Thoracic aorta (tissue), 2 donors: ENCODE data around the gene LRIG2. TPM values are rescaled to one million over a fixed set of nuclear protein-coding genes. Genes with fewer than 3 reads are reported as not detected.

Source experiments
- ATAC-seq: fragments of 150-250 bp; one replicate; pipeline ENCODE4 v1.8.0; 2017; ENCODE audit warnings: low read depth; ENCODE audit not compliant: insufficient number of reproducible peaks, low FRiP score
- DNase-seq: peaks from one replicate; pipeline ENCODE4 v3.0.0-alpha.2; 2020; ENCODE audit warnings: low spot score
- H3K27ac ChIP-seq, 2 donors: fragments of 200-600 bp; sonication (generic); 1 replicate in 1 of 2; 2 replicates in 1 of 2; pipeline ENCODE4 v1.5.1; 2016; ENCODE audit warnings: mild to moderate bottlenecking in 2 of 2, moderate library complexity in 2 of 2
- H3K27me3 ChIP-seq: fragments of 200-600 bp; sonication (generic); replicated peaks from 2 replicates; pipeline ENCODE4 v1.6.0; 2016; ENCODE audit warnings: mild to moderate bottlenecking; ENCODE audit not compliant: insufficient read depth
- H3K36me3 ChIP-seq: fragments of 200-600 bp; sonication (generic); one replicate; pipeline ENCODE4 v1.5.1; 2016
- H3K4me1 ChIP-seq, 2 donors: fragments of 200-600 bp; sonication (generic); 1 replicate in 1 of 2; 2 replicates in 1 of 2; pipeline versions ENCODE4 v1.5.1 to v1.6.0; 2016; ENCODE audit warnings: low read depth in 2 of 2, mild to moderate bottlenecking in 1 of 2; ENCODE audit not compliant: control insufficient read depth in 1 of 2
- H3K4me3 ChIP-seq: fragments of 200-600 bp; sonication (generic); 2 replicates; pipeline ENCODE4 v1.5.1; 2016; ENCODE audit warnings: mild to moderate bottlenecking
- H3K9me3 ChIP-seq: fragments of 200-600 bp; sonication (generic); 2 replicates; pipeline ENCODE4 v1.5.1; 2016
- total RNA-seq, 2 donors: library from RNA; depleted of rRNA; stranded (reverse); fragments of >200 nt; gene quantifications; one replicate each; pipeline versions ENCODE4 v1.1.0 to v1.2.3, GENCODE V29; 2016
- TF ChIP-seq, protein P1 (sequence below): fragments of 200-600 bp; sonication (generic); IDR thresholded peaks from one replicate; pipeline ENCODE4 v1.5.1; 2019; ENCODE audit warnings: antibody characterized with exemption

Gene LRIG2
- total RNA-seq, 2 donors from 2014 or later: 13.4 to 44.7 TPM

DNA sequence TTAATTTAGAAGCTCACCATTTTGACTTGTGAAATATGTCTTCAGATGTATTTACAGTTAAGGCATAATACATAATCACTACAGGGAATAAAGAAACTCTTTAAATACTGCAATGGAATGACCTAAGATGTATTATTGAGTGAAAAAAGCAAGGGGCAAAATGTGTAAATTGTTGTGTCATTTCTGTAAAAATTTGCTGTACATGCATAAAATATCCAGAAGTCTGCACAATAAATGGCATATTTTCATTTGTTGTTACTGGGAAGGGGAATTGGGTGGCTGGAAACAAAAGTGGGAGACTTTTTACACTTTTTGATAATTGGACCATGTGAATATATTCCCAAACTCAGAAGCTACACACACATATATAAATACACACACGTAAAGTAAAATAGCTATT, 17.1 kb downstream of the LRIG2 start:
- no peak overlapping the region for H3K27ac ChIP-seq
- no peak for ATAC-seq
- DNase-seq: no peak

DNA sequence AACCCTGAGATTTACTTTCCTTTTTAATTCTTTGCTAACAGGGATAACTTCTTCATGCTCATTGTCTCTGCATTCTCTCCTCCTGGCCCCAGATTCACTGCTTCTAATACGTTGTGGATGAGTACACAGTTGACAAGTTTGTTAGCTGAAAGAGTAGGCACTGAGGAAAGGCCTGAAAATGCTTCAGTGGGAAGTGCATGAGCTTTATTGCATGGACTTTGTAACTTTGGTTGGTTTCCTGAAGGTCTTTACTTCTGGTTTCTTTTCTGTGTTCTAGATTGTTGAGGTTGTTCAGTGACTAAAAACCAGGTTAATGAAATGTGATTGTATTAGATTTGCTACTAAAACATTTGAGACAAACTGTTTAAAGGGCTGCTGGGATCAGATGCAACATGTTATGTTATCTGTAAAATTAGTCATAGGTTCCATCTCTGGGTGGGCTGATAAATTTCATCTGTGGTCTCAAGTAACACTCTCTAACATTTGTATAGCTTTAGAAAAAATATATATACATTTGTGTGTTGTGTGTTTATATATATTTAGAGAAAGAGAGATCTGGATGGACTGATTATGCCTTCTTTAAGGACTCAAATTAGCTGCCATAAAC, 19.1 kb downstream of the LRIG2 start:
- H3K4me1 ChIP-seq: peaks cover 6 to 7% of the 10 kb centered on the region in 2 donors
- no peak for DNase-seq
- TF ChIP-seq, protein P1, sequence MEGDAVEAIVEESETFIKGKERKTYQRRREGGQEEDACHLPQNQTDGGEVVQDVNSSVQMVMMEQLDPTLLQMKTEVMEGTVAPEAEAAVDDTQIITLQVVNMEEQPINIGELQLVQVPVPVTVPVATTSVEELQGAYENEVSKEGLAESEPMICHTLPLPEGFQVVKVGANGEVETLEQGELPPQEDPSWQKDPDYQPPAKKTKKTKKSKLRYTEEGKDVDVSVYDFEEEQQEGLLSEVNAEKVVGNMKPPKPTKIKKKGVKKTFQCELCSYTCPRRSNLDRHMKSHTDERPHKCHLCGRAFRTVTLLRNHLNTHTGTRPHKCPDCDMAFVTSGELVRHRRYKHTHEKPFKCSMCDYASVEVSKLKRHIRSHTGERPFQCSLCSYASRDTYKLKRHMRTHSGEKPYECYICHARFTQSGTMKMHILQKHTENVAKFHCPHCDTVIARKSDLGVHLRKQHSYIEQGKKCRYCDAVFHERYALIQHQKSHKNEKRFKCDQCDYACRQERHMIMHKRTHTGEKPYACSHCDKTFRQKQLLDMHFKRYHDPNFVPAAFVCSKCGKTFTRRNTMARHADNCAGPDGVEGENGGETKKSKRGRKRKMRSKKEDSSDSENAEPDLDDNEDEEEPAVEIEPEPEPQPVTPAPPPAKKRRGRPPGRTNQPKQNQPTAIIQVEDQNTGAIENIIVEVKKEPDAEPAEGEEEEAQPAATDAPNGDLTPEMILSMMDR: no peak
- no peak overlapping the region for H3K4me3 ChIP-seq
- no peaks in the 10 kb centered on the region for H3K9me3 ChIP-seq
- H3K36me3 ChIP-seq: peaks cover 23% of the 10 kb centered on the region
- no peak overlapping the region for H3K27ac ChIP-seq
- H3K27me3 ChIP-seq: no peaks in the 10 kb centered on the region
- no peak for ATAC-seq

More for the DNA sequence above, 17.1 kb downstream of the LRIG2 start:
- Histone ChIP-seq H3K4me1 (peaks cover 6 to 7% of the 10 kb centered on the region in 2 donors), H3K9me3 (no peaks in the 10 kb centered on the region), H3K4me3 (no peak overlapping the region), H3K27me3 (no peaks in the 10 kb centered on the region), H3K36me3 (peaks cover 10% of the 10 kb centered on the region)
- TF ChIP-seq, protein P1: no peak

DNA sequence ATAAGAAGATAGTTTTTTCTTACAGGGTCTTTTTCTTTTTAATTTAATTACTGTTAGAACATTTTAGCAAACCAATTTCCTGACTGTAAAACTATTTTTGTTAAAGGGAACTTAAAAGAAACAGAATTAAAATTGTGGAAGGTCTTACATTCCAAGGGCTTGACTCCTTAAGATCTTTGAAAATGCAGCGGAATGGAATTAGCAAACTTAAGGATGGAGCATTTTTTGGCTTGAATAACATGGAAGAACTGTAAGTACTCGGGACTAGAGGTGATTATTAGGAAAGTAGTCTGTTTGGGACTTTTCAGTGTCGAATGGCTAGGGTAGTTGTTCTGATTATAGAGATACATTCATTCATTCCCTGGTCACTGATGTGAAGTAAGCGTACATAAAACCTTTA, 21.5 kb downstream of the LRIG2 start:
- Histone ChIP-seq H3K27ac (no peak overlapping the region), H3K27me3 (no peaks in the 10 kb centered on the region), H3K36me3 (peaks cover 32% of the 10 kb centered on the region), H3K4me1 (peaks cover 0 to 3% of the 10 kb centered on the region in 2 donors), H3K9me3 (no peaks in the 10 kb centered on the region), H3K4me3 (no peak overlapping the region)
- TF ChIP-seq, protein P1: no peak
- no peak for ATAC-seq
- DNase-seq: no peak

DNA sequence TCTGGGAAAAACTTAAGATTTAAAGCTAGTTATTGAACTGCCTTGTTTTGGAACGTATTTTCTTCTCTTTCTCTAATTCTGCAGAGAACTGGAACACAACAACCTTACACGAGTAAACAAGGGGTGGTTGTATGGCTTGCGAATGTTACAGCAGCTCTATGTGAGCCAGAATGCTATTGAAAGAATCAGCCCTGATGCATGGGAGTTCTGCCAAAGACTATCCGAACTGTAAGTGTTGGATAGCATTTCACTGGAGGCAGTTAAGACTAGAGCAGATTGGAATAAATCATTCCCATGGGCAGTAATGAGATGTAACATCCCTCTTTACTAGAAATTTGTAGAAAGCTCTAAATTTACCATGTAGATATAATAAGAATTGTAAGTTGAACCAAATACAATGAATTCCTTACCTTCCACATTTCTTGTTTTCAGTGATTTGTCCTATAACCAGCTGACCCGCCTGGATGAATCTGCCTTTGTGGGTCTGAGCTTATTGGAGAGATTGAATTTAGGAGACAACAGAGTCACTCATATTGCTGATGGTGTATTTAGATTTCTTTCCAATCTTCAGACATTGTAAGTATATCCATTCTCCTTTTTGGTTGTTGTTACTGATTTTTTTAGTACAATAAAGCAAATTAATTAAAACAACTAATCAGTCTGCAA, 22.9 kb downstream of the LRIG2 start:
- DNase-seq (no peak), ATAC-seq (no peak)
- peaks cover 0 to 3% of the 10 kb centered on the region in 2 donors for H3K4me1 ChIP-seq
- no peaks in the 10 kb centered on the region for H3K9me3 ChIP-seq
- TF ChIP-seq, protein P1: no peak
- H3K27me3 ChIP-seq: no peaks in the 10 kb centered on the region
- H3K36me3 ChIP-seq: peaks cover 44% of the 10 kb centered on the region
- no peak overlapping the region for H3K27ac ChIP-seq
- no peak overlapping the region for H3K4me3 ChIP-seq

DNA sequence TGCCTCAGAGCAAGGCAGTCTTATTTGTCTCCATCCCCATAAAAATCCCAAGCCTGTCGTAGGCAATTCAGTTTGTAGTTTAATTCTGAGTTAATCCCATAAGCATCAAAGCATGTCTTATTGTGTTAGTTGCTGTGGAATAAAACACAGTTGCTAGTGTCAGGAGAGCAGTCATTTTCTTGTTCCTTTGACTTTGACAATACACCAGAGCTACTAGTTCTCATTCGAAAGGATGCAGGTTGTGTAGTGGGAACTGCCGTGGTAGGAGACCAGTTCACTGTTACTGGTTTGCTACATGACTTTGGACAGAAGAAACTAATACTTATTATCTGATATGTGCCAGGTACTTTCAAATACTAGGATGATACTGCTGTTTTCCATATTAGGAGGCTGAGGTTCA, 23.5 kb downstream of the LRIG2 start:
- no peak for ATAC-seq
- DNase-seq: no peak
- H3K4me3 ChIP-seq: no peak overlapping the region
- TF ChIP-seq, protein P1: no peak
- H3K4me1 ChIP-seq: no peaks in the 10 kb centered on the region
- no peak overlapping the region for H3K27ac ChIP-seq
- H3K9me3 ChIP-seq: no peaks in the 10 kb centered on the region
- peaks cover 50% of the 10 kb centered on the region for H3K36me3 ChIP-seq
- H3K27me3 ChIP-seq: no peaks in the 10 kb centered on the region
